BE2C (cell line): Measurements from ENCODE around the gene TRABD2A.

Experiments used
- DNase-seq: peaks from one replicate; pipeline ENCODE4 v3.0.0-alpha.2; 2020
- H3K27me3 ChIP-seq: fragments of 250-450 bp; sonication (Bioruptor Pico); 2 replicates; pipeline ENCODE4 v1.5.1; 2020; ENCODE audit warnings: mild to moderate bottlenecking
- H3K36me3 ChIP-seq: fragments of 250-450 bp; sonication (Bioruptor Pico); 2 replicates; pipeline ENCODE4 v1.5.1; 2020; ENCODE audit warnings: mild to moderate bottlenecking
- H3K4me1 ChIP-seq: fragments of 250-450 bp; sonication (Bioruptor Pico); 2 replicates; pipeline ENCODE4 v1.5.1; 2020
- H3K4me3 ChIP-seq: 2 replicates; pipeline ENCODE4 v1.5.1; 2011; ENCODE audit warnings: low read depth, low read length
- H3K9me3 ChIP-seq: fragments of 250-450 bp; sonication (Bioruptor Pico); 2 replicates; pipeline ENCODE4 v1.5.1; 2020
- CTCF ChIP-seq: IDR thresholded peaks from 2 replicates; pipeline ENCODE4 v1.5.1; 2012; ENCODE audit warnings: mild to moderate bottlenecking, low read depth, low read length

Gene TRABD2A

GRCh38 chr2:84808279-84808678, 72.6 kb downstream of the TRABD2A start:
- TF ChIP-seq CTCF, result no peak
- H3K9me3 ChIP-seq, result no peaks in the 10 kb centered on the region
- no peaks in the 10 kb centered on the region for H3K36me3 ChIP-seq
- no peak for DNase-seq
- H3K27me3 ChIP-seq, result no peaks in the 10 kb centered on the region
- no peaks in the 10 kb centered on the region for H3K4me1 ChIP-seq
- H3K4me3 ChIP-seq, result no peak overlapping the region

DNA sequence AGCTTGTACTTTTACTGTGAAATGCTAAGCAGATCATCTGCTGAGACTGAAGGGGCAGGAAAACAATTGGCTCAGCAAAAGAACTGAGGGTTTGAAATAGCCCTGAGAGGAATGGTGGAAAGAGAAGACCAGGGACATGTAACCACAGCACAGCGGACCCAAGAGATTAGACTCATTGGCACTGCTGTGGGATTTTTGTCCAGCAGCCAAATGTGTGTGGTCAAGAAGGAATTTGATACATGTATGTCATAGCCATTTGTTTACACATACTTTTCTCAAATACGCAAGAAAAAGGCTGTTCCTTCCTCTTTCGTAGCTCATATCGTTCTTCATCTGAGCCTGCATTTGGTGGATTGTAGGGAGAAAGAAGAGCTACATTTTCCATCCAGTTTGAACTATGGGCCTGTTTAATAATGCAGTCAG, 73.8 kb downstream of the TRABD2A start:
- H3K36me3 ChIP-seq, result no peaks in the 10 kb centered on the region
- H3K4me3 ChIP-seq, result no peak overlapping the region
- no peak for TF ChIP-seq CTCF
- no peaks in the 10 kb centered on the region for H3K27me3 ChIP-seq
- no peaks in the 10 kb centered on the region for H3K4me1 ChIP-seq
- no peak for DNase-seq
- H3K9me3 ChIP-seq, result no peaks in the 10 kb centered on the region

- no peak for DNase-seq
- Histone ChIP-seq H3K4me1 (no peaks in the 10 kb centered on the region), H3K27me3 (no peaks in the 10 kb centered on the region), H3K9me3 (no peaks in the 10 kb centered on the region), H3K4me3 (no peak overlapping the region), H3K36me3 (no peaks in the 10 kb centered on the region)
- no peak for TF ChIP-seq CTCF
Observed at GRCh38 chr2:84805250-84805958, 75.5 kb downstream of the TRABD2A start.

DNA sequence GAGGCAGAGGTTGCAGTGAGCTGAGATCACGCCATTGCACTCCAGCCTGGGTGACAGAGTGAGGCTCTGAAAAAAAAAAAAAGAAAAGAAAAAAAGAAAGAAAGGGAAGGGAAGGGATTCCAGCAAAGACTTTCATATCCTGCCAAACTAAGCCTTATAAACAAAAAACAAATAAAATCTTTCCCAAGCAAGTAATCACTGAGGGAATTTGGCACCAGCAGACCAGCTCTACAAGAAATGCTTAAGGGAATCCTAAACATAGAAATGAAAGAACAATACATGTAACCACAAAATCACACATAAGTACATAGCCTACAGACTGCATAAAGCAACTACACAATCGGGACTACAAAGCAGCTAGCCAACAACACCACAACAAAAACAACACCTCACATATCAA, 79.1 kb downstream of the TRABD2A start:
- no peak for TF ChIP-seq CTCF
- Histone ChIP-seq H3K4me3 (no peak overlapping the region), H3K4me1 (no peaks in the 10 kb centered on the region), H3K27me3 (no peaks in the 10 kb centered on the region), H3K36me3 (no peaks in the 10 kb centered on the region), H3K9me3 (no peaks in the 10 kb centered on the region)
- DNase-seq, result no peak

GRCh38 chr2:84800194-84800805, 80.6 kb downstream of the TRABD2A start:
- H3K4me3 ChIP-seq, result no peak overlapping the region
- no peak for DNase-seq

More at GRCh38 chr2:84800194-84800805, 80.6 kb downstream of the TRABD2A start:
- H3K27me3 ChIP-seq, result no peaks in the 10 kb centered on the region
- H3K4me1 ChIP-seq, result no peaks in the 10 kb centered on the region
- no peak for TF ChIP-seq CTCF
- no peaks in the 10 kb centered on the region for H3K9me3 ChIP-seq
- H3K36me3 ChIP-seq, result no peaks in the 10 kb centered on the region
